HepG2 (cell line): Measurements from ENCODE around the gene SYT11. TPM values are rescaled to one million over a fixed set of nuclear protein-coding genes. Genes with fewer than 3 reads are reported as not detected.
A peak's percentile ranks its signal among the peaks of the same experiment; 100 is the strongest.

Experiments used
- EED ChIP-seq: sonication (generic); formaldehyde crosslinking; IDR thresholded peaks from 2 replicates; pipeline ENCODE4 v1.5.0; 2020; ENCODE audit warnings: mild to moderate bottlenecking, missing genetic modification reagents
- ELF3 ChIP-seq: IDR thresholded peaks from 2 replicates; pipeline ENCODE4 v1.6.1; 2016; ENCODE audit warnings: missing genetic modification reagents, missing compliant biosample characterization
- KAT8 ChIP-seq: IDR thresholded peaks from 2 replicates; pipeline ENCODE4 v1.6.1; 2016; ENCODE audit warnings: missing genetic modification reagents, missing compliant biosample characterization
- LBX2 ChIP-seq: sonication (generic); formaldehyde crosslinking; IDR thresholded peaks from 2 replicates; pipeline ENCODE4 v1.5.0; 2020; ENCODE audit warnings: missing genetic modification reagents, mild to moderate bottlenecking, borderline replicate concordance
- MBD4 ChIP-seq: IDR thresholded peaks from 2 replicates; pipeline ENCODE4 v1.6.1; 2012; ENCODE audit warnings: low read length, inconsistent platforms, borderline replicate concordance
- MXD1 ChIP-seq: sonication (generic); formaldehyde crosslinking; IDR thresholded peaks from 2 replicates; pipeline ENCODE4 v1.4.0; 2020; ENCODE audit warnings: mild to moderate bottlenecking, missing genetic modification reagents
- NFIC ChIP-seq: IDR thresholded peaks from 2 replicates; pipeline ENCODE4 v1.6.1; 2012; ENCODE audit warnings: mild to moderate bottlenecking, low read length, inconsistent platforms
- PBX3 ChIP-seq: sonication (generic); formaldehyde crosslinking; IDR thresholded peaks from 2 replicates; pipeline ENCODE4 v1.8.1; 2023; ENCODE audit warnings: missing genetic modification reagents, inconsistent platforms, borderline replicate concordance
- SMAD1 ChIP-seq: sonication (generic); formaldehyde crosslinking; IDR thresholded peaks from 2 replicates; pipeline ENCODE4 v1.4.0; 2020; ENCODE audit warnings: missing genetic modification reagents, low read depth, mild to moderate bottlenecking, borderline replicate concordance
- TBL1XR1 ChIP-seq: fragments of 150-350 bp; IDR thresholded peaks from 2 replicates; pipeline ENCODE4 v1.6.1; 2014; ENCODE audit warnings: borderline replicate concordance, low read length; ENCODE audit not compliant: partially characterized antibody
- THAP7 ChIP-seq: sonication (generic); formaldehyde crosslinking; IDR thresholded peaks from 2 replicates; pipeline ENCODE4 v1.8.1; 2023; ENCODE audit warnings: mild to moderate bottlenecking, missing genetic modification reagents
- XRCC5 ChIP-seq: fragments of 200-400 bp; formaldehyde crosslinking; optimal IDR thresholded peaks from 2 replicates; pipeline ENCODE3; 2017; ENCODE audit warnings: mild to moderate bottlenecking, low read length
- ZMYM2 ChIP-seq: sonication (generic); formaldehyde crosslinking; IDR thresholded peaks from 2 replicates; pipeline ENCODE4 v1.8.0; 2022; ENCODE audit warnings: mild to moderate bottlenecking, missing genetic modification reagents
- ZNF136 ChIP-seq: sonication (generic); formaldehyde crosslinking; IDR thresholded peaks from 2 replicates; pipeline ENCODE4 v1.8.1; 2022; ENCODE audit warnings: low read depth, mild to moderate bottlenecking, moderate library complexity, missing genetic modification reagents
- ZNF562 ChIP-seq: sonication (generic); formaldehyde crosslinking; IDR thresholded peaks from 2 replicates; pipeline ENCODE4 v1.8.0; 2022; ENCODE audit warnings: missing genetic modification reagents, borderline replicate concordance
- ZNF7 ChIP-seq: IDR thresholded peaks from 2 replicates; pipeline ENCODE4 v1.6.1; 2016; ENCODE audit warnings: missing biosample characterization, missing genetic modification reagents
- ZNF773 ChIP-seq: sonication (generic); formaldehyde crosslinking; IDR thresholded peaks from 2 replicates; pipeline ENCODE4 v1.4.0; 2020; ENCODE audit warnings: missing genetic modification reagents, borderline replicate concordance
- polyA plus RNA-seq, 8 experiments: library from polyadenylated mRNA; depleted of rRNA in 3 of 8; stranded (reverse) in 7 of 8; unstranded in 1 of 8; fragments of >200 nt; fragmentation: Illumina TruSeq in 4 of 8; extraction: Trizol in 4 of 8; gene quantifications; 2 replicates each; pipeline versions ENCODE4 v1.2.1 to v1.2.3, GENCODE V29; 2011 to 2016; ENCODE audit warnings: low read depth in 4 of 8, missing spikeins in 1 of 8, mixed read lengths in 1 of 8; ENCODE audit not compliant: insufficient read depth in 1 of 8
- total RNA-seq, 5 experiments: library from RNA; depleted of rRNA; stranded (reverse); fragments of >200 nt; fragmentation: Illumina TruSeq; extraction: Trizol; gene quantifications; 2 replicates each; pipeline ENCODE4 v1.2.3, GENCODE V29; 2016; ENCODE audit warnings: low read depth in 1 of 5

The SYT11 gene
- total and polyA plus RNA-seq, 2 of the 13 experiments (the other 11 are each of a cell fraction or from before 2014, with no cell fraction given): 0.22 to 0.59 TPM

GRCh38 chr1:155856975-155857930 lies 2.1 kb upstream of the SYT11 start, which contains the start of gene GON4L (continued):
- TF ChIP-seq MXD1: no peak
- TF ChIP-seq XRCC5: peak; percentile 56
- no peak for TF ChIP-seq ZNF7 (CRISPR knock-in tag)
- TF ChIP-seq PBX3 (CRISPR knock-in tag): no peak
- no peak for TF ChIP-seq TBL1XR1
- peak; percentile 92 for TF ChIP-seq KAT8
- TF ChIP-seq ZMYM2 (CRISPR knock-in tag): 0 out of 2 replicates have a peak, but pooled peaks have one; percentile 22
- peak; percentile 57; the same call in 1 of the 2 replicates for TF ChIP-seq ELF3
- TF ChIP-seq MBD4: no peak
- peak; percentile 69; the same call in 1 of the 2 replicates for TF ChIP-seq SMAD1 (CRISPR knock-in tag)
- TF ChIP-seq THAP7: peak; percentile 65
- TF ChIP-seq ZNF773: no peak
- 0 out of 2 replicates have a peak, but pooled peaks have one; percentile 11 for TF ChIP-seq ZNF136 (CRISPR knock-in tag)
- TF ChIP-seq EED: no peak
- TF ChIP-seq NFIC: no peak
- no peak for TF ChIP-seq ZNF562 (CRISPR knock-in tag)
- no peak for TF ChIP-seq LBX2 (CRISPR knock-in tag)
